Parathyroid adenoma (tissue), 2 donors: ENCODE results near the gene CGREF1.

Source experiments
- H2AFZ ChIP-seq: fragments of 300-600 bp; sonication (generic); one replicate; pipeline ENCODE4 v1.7.0; 2017; ENCODE audit warnings: antibody characterized with exemption, mild to moderate bottlenecking
- H3K27ac ChIP-seq: fragments of 300-600 bp; sonication (generic); one replicate; pipeline ENCODE4 v1.7.0; 2017
- H3K27me3 ChIP-seq: fragments of 300-600 bp; sonication (generic); one replicate; pipeline ENCODE4 v1.7.0; 2017; ENCODE audit warnings: low read length; ENCODE audit not compliant: control insufficient read depth, insufficient read depth
- H3K36me3 ChIP-seq: fragments of 300-600 bp; sonication (generic); one replicate; pipeline ENCODE4 v1.7.0; 2017; ENCODE audit warnings: low read length; ENCODE audit not compliant: control insufficient read depth, insufficient read depth
- H3K4me1 ChIP-seq: fragments of 300-600 bp; sonication (generic); one replicate; pipeline ENCODE4 v1.7.0; 2017; ENCODE audit warnings: control low read depth
- H3K4me2 ChIP-seq: fragments of 300-600 bp; sonication (generic); one replicate; pipeline ENCODE4 v1.7.0; 2017; ENCODE audit warnings: low read length
- H3K4me3 ChIP-seq: fragments of 300-600 bp; sonication (generic); one replicate; pipeline ENCODE4 v1.7.0; 2017; ENCODE audit warnings: low read depth, low read length
- H3K79me2 ChIP-seq: fragments of 300-600 bp; sonication (generic); one replicate; pipeline ENCODE4 v1.7.0; 2017; ENCODE audit warnings: control low read depth
- H3K9ac ChIP-seq: fragments of 300-600 bp; sonication (generic); one replicate; pipeline ENCODE4 v1.7.0; 2017; ENCODE audit warnings: mild to moderate bottlenecking
- H3K9me3 ChIP-seq: fragments of 300-600 bp; sonication (generic); one replicate; pipeline ENCODE4 v1.7.0; 2017; ENCODE audit warnings: low read length; ENCODE audit not compliant: control insufficient read depth
- TF ChIP-seq, protein P1 (sequence below): fragments of 300-600 bp; sonication (generic); IDR thresholded peaks from one replicate; pipeline ENCODE4 v1.7.0; 2017; ENCODE audit warnings: antibody characterized with exemption, mild to moderate bottlenecking
- donor health status: primary hyperparathyroidism.

The CGREF1 gene

DNA sequence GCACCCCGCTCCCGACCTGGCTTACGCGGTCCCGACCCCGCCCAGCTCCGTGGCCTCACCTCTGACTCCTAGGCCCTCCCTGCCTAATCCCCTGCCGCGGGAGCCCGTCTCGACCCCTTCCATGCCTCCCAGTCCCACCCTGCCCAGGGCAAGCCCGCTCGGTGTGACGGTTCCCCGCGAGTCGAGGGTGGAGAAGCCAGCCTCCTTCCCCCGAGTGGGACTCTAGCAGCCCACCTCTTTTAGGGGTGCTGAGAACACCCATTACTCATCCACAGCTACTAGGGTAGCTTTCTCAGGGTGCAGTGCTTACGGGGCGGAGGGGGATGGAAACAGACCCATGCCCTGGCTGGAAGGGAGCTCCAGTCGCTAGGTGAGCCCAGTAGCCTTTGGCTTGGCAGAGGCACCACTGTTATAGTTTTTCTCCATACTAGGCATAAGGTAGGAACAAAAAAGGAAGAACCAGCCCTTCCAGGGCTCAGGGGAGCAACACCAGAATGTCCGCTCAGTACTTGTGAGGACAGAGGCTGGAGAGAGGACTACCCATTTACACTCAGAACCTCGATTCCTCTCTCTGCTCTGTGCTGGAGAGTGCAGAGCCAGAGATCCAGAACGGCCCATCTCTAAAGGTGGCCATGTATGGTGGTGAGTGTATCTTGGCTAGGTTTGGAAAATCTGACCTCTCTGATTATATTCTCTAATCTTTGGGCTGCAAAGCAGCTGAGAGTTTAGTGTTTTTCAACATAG lies 66.9 kb downstream of the CGREF1 start:
- Histone ChIP-seq H3K27me3 (no peaks in the 10 kb centered on the region), H3K9ac (peak overlapping the region; percentile 69), H3K4me2 (peak overlapping the region; percentile 97), H3K4me3 (peak overlapping the region; percentile 84), H3K4me1 (peaks cover 2% of the 10 kb centered on the region), H3K36me3 (no peaks in the 10 kb centered on the region), H3K79me2 (no peaks in the 10 kb centered on the region), H2AFZ (peak overlapping the region; percentile 72), H3K27ac (peak overlapping the region; percentile 79), H3K9me3 (no peaks in the 10 kb centered on the region)
- TF ChIP-seq, protein P1, sequence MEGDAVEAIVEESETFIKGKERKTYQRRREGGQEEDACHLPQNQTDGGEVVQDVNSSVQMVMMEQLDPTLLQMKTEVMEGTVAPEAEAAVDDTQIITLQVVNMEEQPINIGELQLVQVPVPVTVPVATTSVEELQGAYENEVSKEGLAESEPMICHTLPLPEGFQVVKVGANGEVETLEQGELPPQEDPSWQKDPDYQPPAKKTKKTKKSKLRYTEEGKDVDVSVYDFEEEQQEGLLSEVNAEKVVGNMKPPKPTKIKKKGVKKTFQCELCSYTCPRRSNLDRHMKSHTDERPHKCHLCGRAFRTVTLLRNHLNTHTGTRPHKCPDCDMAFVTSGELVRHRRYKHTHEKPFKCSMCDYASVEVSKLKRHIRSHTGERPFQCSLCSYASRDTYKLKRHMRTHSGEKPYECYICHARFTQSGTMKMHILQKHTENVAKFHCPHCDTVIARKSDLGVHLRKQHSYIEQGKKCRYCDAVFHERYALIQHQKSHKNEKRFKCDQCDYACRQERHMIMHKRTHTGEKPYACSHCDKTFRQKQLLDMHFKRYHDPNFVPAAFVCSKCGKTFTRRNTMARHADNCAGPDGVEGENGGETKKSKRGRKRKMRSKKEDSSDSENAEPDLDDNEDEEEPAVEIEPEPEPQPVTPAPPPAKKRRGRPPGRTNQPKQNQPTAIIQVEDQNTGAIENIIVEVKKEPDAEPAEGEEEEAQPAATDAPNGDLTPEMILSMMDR: no peak

DNA sequence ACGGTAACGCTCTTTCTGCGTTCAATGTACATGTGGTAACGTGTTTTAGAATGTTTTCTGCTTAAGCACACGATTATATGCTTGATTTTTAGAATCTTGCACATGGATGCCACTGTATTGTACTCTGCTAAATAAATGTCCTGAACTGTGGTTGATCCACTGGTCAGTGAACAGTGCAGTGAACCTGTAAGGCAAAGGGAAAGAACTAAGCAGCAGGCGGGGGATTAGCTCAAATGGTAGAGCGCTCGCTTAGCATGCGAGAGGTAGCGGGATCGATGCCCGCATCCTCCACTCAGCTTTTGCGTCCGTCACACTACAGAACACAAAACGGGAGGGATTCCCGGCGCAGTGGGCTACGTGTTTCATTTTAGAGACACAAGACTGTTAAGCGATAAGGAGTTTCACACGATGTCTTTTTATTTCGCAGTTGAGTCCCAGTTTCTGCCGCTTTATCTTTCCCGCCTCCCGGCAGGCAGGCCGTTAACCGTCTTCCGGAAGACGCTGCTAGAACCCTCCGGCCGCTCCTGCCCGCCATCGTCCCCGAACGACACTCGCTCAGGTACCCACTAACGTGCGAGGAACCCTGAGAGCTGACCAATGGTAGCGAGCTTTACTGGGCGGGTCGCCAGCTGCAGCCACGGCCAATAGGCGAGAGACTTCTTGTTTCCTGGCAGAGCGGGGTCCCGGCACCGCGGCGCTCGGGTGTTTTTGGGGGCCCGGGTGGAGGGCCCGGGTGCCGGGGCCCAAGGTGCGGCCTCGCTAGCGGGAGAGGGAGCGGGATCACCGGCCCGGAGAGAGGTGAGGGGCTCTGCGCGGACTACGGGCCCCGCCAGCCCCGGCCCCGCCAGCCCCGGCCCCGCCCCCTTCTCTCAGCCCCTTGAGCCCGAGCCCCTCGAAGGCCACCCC lies 67.7 kb downstream of the CGREF1 start, which contains the start of gene AGBL5:
AGBL5 (plus strand) TSS at position 673 of the 906 bp plus-strand sequence. CDS start 1,291 bp downstream, outside the sequence.
- peaks cover 2% of the 10 kb centered on the region for H3K4me1 ChIP-seq
- no peaks in the 10 kb centered on the region for H3K36me3 ChIP-seq
- peak within 1 kb of the TSS; percentile 79 for H3K27ac ChIP-seq
- TF ChIP-seq, protein P1: no peak
- H3K79me2 ChIP-seq: no peaks in the 10 kb centered on the region
- peak within 1 kb of the TSS; percentile 99 for H2AFZ ChIP-seq
- no peaks in the 10 kb centered on the region for H3K27me3 ChIP-seq
- no peaks in the 10 kb centered on the region for H3K9me3 ChIP-seq
- peak within 1 kb of the TSS; percentile 69 for H3K9ac ChIP-seq
- H3K4me3 ChIP-seq: peak within 1 kb of the TSS; percentile 84
- peak within 1 kb of the TSS; percentile 97 for H3K4me2 ChIP-seq
